HCT116 (cell line): ENCODE measurements around the gene UBAP2. TPM values are rescaled to one million over a fixed set of nuclear protein-coding genes. Genes with fewer than 3 reads are reported as not detected.

Experiments
- ATAC-seq: fragments of 200-7000 bp; cut with Tn5 transposase; 2 replicates; pipeline ENCODE4 v1.9.1; 2020; ENCODE audit warnings: mild to moderate bottlenecking, moderate library complexity
- BruUV-seq: library from RNA; stranded (reverse); fragments of 400-500 nt; replicated peaks from 2 replicates; lab custom pipeline; 2021; lab: Mats Ljungman, UMichigan
- CTCF ChIA-PET: fragments of 300-600 bp; sonication (Branson Sonifier 250); formaldehyde crosslinking; loops from one replicate; lab custom pipeline; 2021; ENCODE audit warnings: antibody characterized with exemption; lab: Charles Lee
- POLR2A ChIA-PET: fragments of 300-600, 350-600 bp; sonication (Branson Sonifier 250); formaldehyde crosslinking; loops from one replicate; lab custom pipeline; 2021; ENCODE audit warnings: antibody characterized with exemption; lab: Charles Lee
- RAD21 ChIA-PET, 2 experiments: fragments of 300-600 bp; sonication (Branson Sonifier 250); formaldehyde crosslinking; loops; one replicate each; lab custom pipeline; 2023; ENCODE audit warnings: low total read pairs in 2 of 2; ENCODE audit not compliant: uncharacterized antibody in 2 of 2, unreplicated experiment in 2 of 2, low non-redundant PET in 1 of 2; lab: Charles Lee
- DNase-seq: peaks from one replicate; pipeline ENCODE4 v3.0.0-alpha.2; 2010; ENCODE audit warnings: low read depth, low spot score
- H2AFZ ChIP-seq: fragments of 200-600 bp; shearing (Covaris generic), sonication (generic); 2 replicates; pipeline ENCODE4 v1.6.1; 2017; ENCODE audit warnings: low read depth, mixed run types, mixed read lengths, antibody characterized with exemption, low read length; ENCODE audit not compliant: poor library complexity, severe bottlenecking
- H3K27ac ChIP-seq: 2 replicates; pipeline ENCODE4 v1.5.1; 2012; ENCODE audit warnings: low read depth, low read length
- H3K27me3 ChIP-seq: fragments of 200-600 bp; sonication (generic); 2 replicates; pipeline ENCODE4 v1.6.1; 2016; ENCODE audit warnings: mixed run types, low read length, mixed read lengths; ENCODE audit not compliant: insufficient read depth
- H3K36me3 ChIP-seq, 2 experiments: fragments of 200-500 bp in 1 of 2; fragments of 200-600 bp in 1 of 2; sonication (Bioruptor generic) in 1 of 2; sonication (generic) in 1 of 2; 2 replicates each; pipeline versions ENCODE4 v1.5.1 to v1.6.1; 2014 to 2016; ENCODE audit warnings: low read length in 2 of 2, inconsistent platforms in 1 of 2, mixed read lengths in 1 of 2, mixed run types in 1 of 2; ENCODE audit not compliant: insufficient read depth in 2 of 2, control insufficient read depth in 1 of 2
- H3K4me1 ChIP-seq, 2 experiments: fragments of 200-600 bp in 1 of 2; sonication (generic) in 1 of 2; 2 replicates each; pipeline versions ENCODE4 v1.5.1 to v1.6.1; 2012 to 2017; ENCODE audit warnings: low read length in 2 of 2, inconsistent platforms in 1 of 2, mild to moderate bottlenecking in 1 of 2, mixed read lengths in 1 of 2, mixed run types in 1 of 2, moderate library complexity in 1 of 2; ENCODE audit not compliant: insufficient read depth in 2 of 2, control insufficient read depth in 1 of 2
- H3K4me2 ChIP-seq: fragments of 200-600 bp; sonication (generic); 2 replicates; pipeline ENCODE4 v1.6.1; 2017; ENCODE audit warnings: mixed run types, low read length, mixed read lengths
- H3K4me3 ChIP-seq, 2 experiments: fragments of 200-600 bp in 1 of 2; sonication (generic) in 1 of 2; replicated peaks in 1 of 2; 2 replicates each; pipeline ENCODE4 v1.5.1; 2011 to 2016; ENCODE audit warnings: low read length in 2 of 2, control low read depth in 1 of 2, low read depth in 1 of 2, mild to moderate bottlenecking in 1 of 2, mixed read lengths in 1 of 2, mixed run types in 1 of 2
- H3K79me2 ChIP-seq: fragments of 200-600 bp; sonication (generic); 2 replicates; pipeline ENCODE4 v1.6.1; 2017; ENCODE audit warnings: mild to moderate bottlenecking, mixed run types, low read length, moderate library complexity, mixed read lengths; ENCODE audit not compliant: insufficient read depth
- H3K9ac ChIP-seq: fragments of 200-600 bp; sonication (generic); 2 replicates; pipeline ENCODE4 v1.6.1; 2016; ENCODE audit warnings: low read length, mixed read lengths
- H3K9me2 ChIP-seq: fragments of 200-600 bp; sonication (generic), shearing (Covaris generic); 2 replicates; pipeline ENCODE4 v1.6.1; 2017; ENCODE audit warnings: mixed run types, mild to moderate bottlenecking, moderate library complexity; ENCODE audit not compliant: insufficient read depth
- H3K9me3 ChIP-seq, 2 experiments: fragments of 200-500 bp in 1 of 2; fragments of 200-600 bp in 1 of 2; sonication (Bioruptor generic) in 1 of 2; sonication (generic) in 1 of 2; 2 replicates each; pipeline ENCODE4 v1.6.1; 2014 to 2017; ENCODE audit warnings: low read length in 2 of 2, mixed read lengths in 2 of 2, inconsistent platforms in 1 of 2, low read depth in 1 of 2, mild to moderate bottlenecking in 1 of 2, mixed run types in 1 of 2, moderate library complexity in 1 of 2; ENCODE audit not compliant: control insufficient read depth in 1 of 2, insufficient read depth in 1 of 2
- H4K20me1 ChIP-seq: fragments of 200-600 bp; sonication (generic), shearing (Covaris generic); 2 replicates; pipeline ENCODE4 v1.6.1; 2017; ENCODE audit warnings: mixed run types, mild to moderate bottlenecking, moderate library complexity; ENCODE audit not compliant: insufficient read depth
- EGR1 ChIP-seq: IDR thresholded peaks from 2 replicates; pipeline ENCODE4 v1.6.1; 2012; ENCODE audit warnings: low read depth
- ELF1 ChIP-seq: IDR thresholded peaks from 2 replicates; pipeline ENCODE4 v1.6.1; 2012; ENCODE audit warnings: low read depth, borderline replicate concordance
- EZH2 ChIP-seq: fragments of 200-600 bp; sonication (generic); IDR thresholded peaks from 2 replicates; pipeline ENCODE4 v1.6.1; 2017; ENCODE audit warnings: antibody characterized with exemption, mixed run types
- FOSL1 ChIP-seq: IDR thresholded peaks from 2 replicates; pipeline ENCODE4 v1.6.1; 2012; ENCODE audit warnings: low read depth
- JUND ChIP-seq: IDR thresholded peaks from 2 replicates; pipeline ENCODE4 v1.6.1; 2012
- POLR2A ChIP-seq: IDR thresholded peaks from 2 replicates; pipeline ENCODE4 v1.7.0; 2011; ENCODE audit warnings: borderline replicate concordance; ENCODE audit not compliant: insufficient read depth, insufficient read length; ENCODE audit errors: extremely low read depth
- POLR2AphosphoS5 ChIP-seq: IDR thresholded peaks from 2 replicates; pipeline ENCODE4 v1.6.1; 2011; ENCODE audit warnings: mild to moderate bottlenecking, low read depth, low read length, moderate library complexity
- RAD21 ChIP-seq: IDR thresholded peaks from 2 replicates; pipeline ENCODE4 v1.6.1; 2012; ENCODE audit warnings: low read depth, mild to moderate bottlenecking
- REST ChIP-seq: IDR thresholded peaks from 2 replicates; pipeline ENCODE4 v1.6.1; 2012; ENCODE audit warnings: low read depth
- SIN3A ChIP-seq: IDR thresholded peaks from 2 replicates; pipeline ENCODE4 v1.6.1; 2012; ENCODE audit warnings: low read depth
- SP1 ChIP-seq: IDR thresholded peaks from 2 replicates; pipeline ENCODE4 v1.6.1; 2012; ENCODE audit warnings: low read depth
- TCF7L2 ChIP-seq: IDR thresholded peaks from 2 replicates; pipeline ENCODE4 v1.7.0; 2011; ENCODE audit warnings: borderline replicate concordance, inconsistent platforms; ENCODE audit not compliant: insufficient read depth, insufficient read length; ENCODE audit errors: extremely low read depth
- YY1 ChIP-seq: IDR thresholded peaks from 2 replicates; pipeline ENCODE4 v1.6.1; 2011; ENCODE audit warnings: low read length, low read depth, moderate library complexity, mild to moderate bottlenecking; ENCODE audit not compliant: insufficient replicate concordance; ENCODE audit errors: extremely low read depth
- ZNF274 ChIP-seq: fragments of 200-500 bp; sonication (Bioruptor generic); IDR thresholded peaks from 2 replicates; pipeline ENCODE4 v1.6.1; 2014; ENCODE audit warnings: mild to moderate bottlenecking, low read depth, low read length, inconsistent platforms
- intact Hi-C: fragments of 100-400 bp; cut with micrococcal nuclease; formaldehyde crosslinking; loops from 2 replicates; pipeline ENCODE4 v1.10.0; 2022
- total RNA-seq: library from RNA; stranded (reverse); gene quantifications from one replicate; pipeline ENCODE4 v1.2.1, GENCODE V29; 2021; ENCODE audit not compliant: unreplicated experiment
- TF ChIP-seq, protein P1 (sequence below): IDR thresholded peaks from 2 replicates; pipeline ENCODE4 v1.6.1; 2012
- TF ChIP-seq, protein P2 (sequence below): IDR thresholded peaks from 2 replicates; pipeline ENCODE4 v1.6.1; 2011; ENCODE audit warnings: mild to moderate bottlenecking, low read length, moderate library complexity; ENCODE audit not compliant: insufficient replicate concordance; ENCODE audit errors: extremely low read depth
- TF ChIP-seq, protein P3 (sequence below), 3 experiments: fragments of 200-600 bp in 1 of 3; sonication (generic) in 1 of 3; IDR thresholded peaks in 2 of 3; conservative IDR thresholded peaks in 1 of 3; 2 replicates each; pipeline ENCODE4 v1.5.1; 2012 to 2017; ENCODE audit warnings: low read depth in 2 of 3, low read length in 2 of 3, antibody characterized with exemption in 1 of 3, borderline replicate concordance in 1 of 3, control low read depth in 1 of 3, mild to moderate bottlenecking in 1 of 3, mixed read lengths in 1 of 3, mixed run types in 1 of 3, moderate library complexity in 1 of 3; ENCODE audit not compliant: insufficient read depth in 1 of 3

Gene UBAP2
- total RNA-seq, 1 experiment from 2014 or later = 51.3 TPM

- TF ChIP-seq SIN3A (no peak), YY1 (no peak), TCF7L2 (no peak), POLR2A (no peak), REST (no peak), ZNF274 (no peak), EGR1 (no peak), EZH2 (no peak)
- TF ChIP-seq, all 23 proteins: peak for 0
Observed at GRCh38 chr9:33884856-33885701, 163.6 kb downstream of the UBAP2 start (continued).

- H3K4me3 ChIP-seq = no peak overlapping the region
- TF ChIP-seq SP1 = no peak
- no peak for TF ChIP-seq POLR2AphosphoS5
- no peak for TF ChIP-seq RAD21
- TF ChIP-seq, protein P1, sequence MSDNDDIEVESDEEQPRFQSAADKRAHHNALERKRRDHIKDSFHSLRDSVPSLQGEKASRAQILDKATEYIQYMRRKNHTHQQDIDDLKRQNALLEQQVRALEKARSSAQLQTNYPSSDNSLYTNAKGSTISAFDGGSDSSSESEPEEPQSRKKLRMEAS = no peak
- TF ChIP-seq, protein P2, sequence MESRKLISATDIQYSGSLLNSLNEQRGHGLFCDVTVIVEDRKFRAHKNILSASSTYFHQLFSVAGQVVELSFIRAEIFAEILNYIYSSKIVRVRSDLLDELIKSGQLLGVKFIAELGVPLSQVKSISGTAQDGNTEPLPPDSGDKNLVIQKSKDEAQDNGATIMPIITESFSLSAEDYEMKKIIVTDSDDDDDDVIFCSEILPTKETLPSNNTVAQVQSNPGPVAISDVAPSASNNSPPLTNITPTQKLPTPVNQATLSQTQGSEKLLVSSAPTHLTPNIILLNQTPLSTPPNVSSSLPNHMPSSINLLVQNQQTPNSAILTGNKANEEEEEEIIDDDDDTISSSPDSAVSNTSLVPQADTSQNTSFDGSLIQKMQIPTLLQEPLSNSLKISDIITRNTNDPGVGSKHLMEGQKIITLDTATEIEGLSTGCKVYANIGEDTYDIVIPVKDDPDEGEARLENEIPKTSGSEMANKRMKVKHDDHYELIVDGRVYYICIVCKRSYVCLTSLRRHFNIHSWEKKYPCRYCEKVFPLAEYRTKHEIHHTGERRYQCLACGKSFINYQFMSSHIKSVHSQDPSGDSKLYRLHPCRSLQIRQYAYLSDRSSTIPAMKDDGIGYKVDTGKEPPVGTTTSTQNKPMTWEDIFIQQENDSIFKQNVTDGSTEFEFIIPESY = no peak
- no peak for TF ChIP-seq TCF7L2
- TF ChIP-seq, protein P3, sequence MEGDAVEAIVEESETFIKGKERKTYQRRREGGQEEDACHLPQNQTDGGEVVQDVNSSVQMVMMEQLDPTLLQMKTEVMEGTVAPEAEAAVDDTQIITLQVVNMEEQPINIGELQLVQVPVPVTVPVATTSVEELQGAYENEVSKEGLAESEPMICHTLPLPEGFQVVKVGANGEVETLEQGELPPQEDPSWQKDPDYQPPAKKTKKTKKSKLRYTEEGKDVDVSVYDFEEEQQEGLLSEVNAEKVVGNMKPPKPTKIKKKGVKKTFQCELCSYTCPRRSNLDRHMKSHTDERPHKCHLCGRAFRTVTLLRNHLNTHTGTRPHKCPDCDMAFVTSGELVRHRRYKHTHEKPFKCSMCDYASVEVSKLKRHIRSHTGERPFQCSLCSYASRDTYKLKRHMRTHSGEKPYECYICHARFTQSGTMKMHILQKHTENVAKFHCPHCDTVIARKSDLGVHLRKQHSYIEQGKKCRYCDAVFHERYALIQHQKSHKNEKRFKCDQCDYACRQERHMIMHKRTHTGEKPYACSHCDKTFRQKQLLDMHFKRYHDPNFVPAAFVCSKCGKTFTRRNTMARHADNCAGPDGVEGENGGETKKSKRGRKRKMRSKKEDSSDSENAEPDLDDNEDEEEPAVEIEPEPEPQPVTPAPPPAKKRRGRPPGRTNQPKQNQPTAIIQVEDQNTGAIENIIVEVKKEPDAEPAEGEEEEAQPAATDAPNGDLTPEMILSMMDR (IDR thresholded peaks at IDR 0.05 in 2 of 3, conservative IDR thresholded peaks at IDR 0.05 in 1 of 3; ENCODE audit: borderline replicate concordance in 1 of 3, insufficient read depth in 1 of 3, low read depth in 2 of 3, low read length in 2 of 3) = no peak
- no peak for TF ChIP-seq JUND
- TF ChIP-seq EGR1 = no peak
- TF ChIP-seq FOSL1 = no peak
- TF ChIP-seq ELF1 = no peak
- TF ChIP-seq, all 23 proteins: peak for 0
- H3K4me1 ChIP-seq = peaks cover 10 to 26% of the 10 kb centered on the region in 2 experiments
- no peak overlapping the region for H3K27ac ChIP-seq
- POLR2A ChIA-PET = no interaction called here
- no peaks in the 10 kb centered on the region for H3K27me3 ChIP-seq
- H3K9me2 ChIP-seq = no peaks in the 10 kb centered on the region
- H3K79me2 ChIP-seq = peaks cover 99% of the 10 kb centered on the region
- no peaks in the 10 kb centered on the region for H3K36me3 ChIP-seq
- no TSS peak for BruUV-seq
- no peak overlapping the region for H3K9ac ChIP-seq
- intact Hi-C loops = no loop called here
- no peak overlapping the region for H3K4me2 ChIP-seq
- peaks cover 25% of the 10 kb centered on the region; the same call in 1 of the 2 replicates for H4K20me1 ChIP-seq
- CTCF ChIA-PET = no interaction called here
- H2AFZ ChIP-seq = no peak overlapping the region
- RAD21 ChIA-PET = no interaction called here
- H3K9me3 ChIP-seq = no peaks in the 10 kb centered on the region
- ATAC-seq (no peak), DNase-seq (no peak)
Observed at GRCh38 chr9:33881635-33882034, 167.1 kb downstream of the UBAP2 start.
